Bronchial epithelial cell (primary cell): ENCODE measurements around the gene KRT78. TPM values are rescaled to one million over a fixed set of nuclear protein-coding genes. Genes with fewer than 3 reads are reported as not detected.

Experiments used
- DNase-seq: peaks from one replicate; pipeline ENCODE4 v3.0.0-alpha.2; 2010; ENCODE audit warnings: low read depth
- FAIRE-seq: peaks from 2 replicates; lab custom pipeline; 2011; peaks lifted over from hg19 to GRCh38; lab: Jason Lieb, UNC
- H3K27me3 ChIP-seq: 2 replicates; pipeline ENCODE4 v1.5.1; 2011; ENCODE audit warnings: low read length; ENCODE audit not compliant: control insufficient read depth, insufficient read depth
- H3K36me3 ChIP-seq: 2 replicates; pipeline ENCODE4 v1.5.1; 2011; ENCODE audit warnings: low read length; ENCODE audit not compliant: control insufficient read depth, insufficient read depth
- H3K4me3 ChIP-seq: 2 replicates; pipeline ENCODE4 v1.5.1; 2011; ENCODE audit warnings: mild to moderate bottlenecking, low read depth, low read length, control low read depth
- CTCF ChIP-seq: IDR thresholded peaks from 2 replicates; pipeline ENCODE4 v1.5.1; 2011; ENCODE audit warnings: mild to moderate bottlenecking, moderate library complexity, low read length, control low read depth, inconsistent platforms; ENCODE audit not compliant: insufficient read depth, severe bottlenecking
- total RNA-seq: library from RNA; depleted of rRNA; stranded (reverse); fragments of >200 nt; gene quantifications from 2 replicates; pipeline ENCODE4 v1.2.1, GENCODE V29; 2014

The KRT78 gene
- total RNA-seq, 1 donor from 2014 or later = 5.3 TPM

GRCh38 chr12:52818388-52818787 is 30.4 kb downstream of the KRT78 start:
- peaks cover 7% of the 10 kb centered on the region for H3K27me3 ChIP-seq
- TF ChIP-seq CTCF = no peak
- H3K4me3 ChIP-seq = no peak overlapping the region
- FAIRE-seq = no peak
- no peak for DNase-seq
- H3K36me3 ChIP-seq = no peaks in the 10 kb centered on the region

GRCh38 chr12:52817699-52818238 is 31.0 kb downstream of the KRT78 start:
- Histone ChIP-seq H3K36me3 (no peaks in the 10 kb centered on the region), H3K4me3 (no peak overlapping the region), H3K27me3 (peaks cover 9% of the 10 kb centered on the region)
- FAIRE-seq (no peak), DNase-seq (no peak)
- no peak for TF ChIP-seq CTCF

GRCh38 chr12:52817003-52817698 is 31.6 kb downstream of the KRT78 start:
- peaks cover 9% of the 10 kb centered on the region for H3K27me3 ChIP-seq
- H3K36me3 ChIP-seq = no peaks in the 10 kb centered on the region
- no peak for FAIRE-seq
- no peak overlapping the region for H3K4me3 ChIP-seq
- no peak for TF ChIP-seq CTCF
- DNase-seq = no peak

GRCh38 chr12:52815676-52816588 is 32.9 kb downstream of the KRT78 start:
- no peaks in the 10 kb centered on the region for H3K36me3 ChIP-seq
- DNase-seq (no peak), FAIRE-seq (peak; percentile 89)
- H3K27me3 ChIP-seq = peaks cover 9% of the 10 kb centered on the region
- no peak for TF ChIP-seq CTCF
- no peak overlapping the region for H3K4me3 ChIP-seq

- H3K36me3 ChIP-seq = no peaks in the 10 kb centered on the region
- DNase-seq (no peak), FAIRE-seq (no peak)
- no peak overlapping the region for H3K4me3 ChIP-seq
- TF ChIP-seq CTCF = no peak
- H3K27me3 ChIP-seq = peaks cover 9% of the 10 kb centered on the region
Measured at GRCh38 chr12:52815161-52815560, 33.6 kb downstream of the KRT78 start.
